ENCODE data around the gene SHISA9.
"Not testable (repeated sequence)": the region's sequence is repeated elsewhere in the genome, so short reads cannot be mapped to it uniquely, and the experiment has no call there.

SHISA9 gene

GRCh38 chr16:12900599-12901203, 697 bp upstream of the SHISA9 start:
- DNase-seq, result no peak

- no peak for DNase-seq
Observed at GRCh38 chr16:12901204-12901596, 198 bp upstream of the SHISA9 start.

GRCh38 chr16:12902511-12903372, 1.3 kb downstream of the SHISA9 start:
- no peak for DNase-seq

GRCh38 chr16:12903407-12904328, 2.3 kb downstream of the SHISA9 start:
- DNase-seq, result no peak

- DNase-seq, result no peak
Observed at GRCh38 chr16:12904329-12904671, 2.9 kb downstream of the SHISA9 start.

GRCh38 chr16:12906271-12906670, 4.9 kb downstream of the SHISA9 start:
- DNase-seq, result no peak

DNA sequence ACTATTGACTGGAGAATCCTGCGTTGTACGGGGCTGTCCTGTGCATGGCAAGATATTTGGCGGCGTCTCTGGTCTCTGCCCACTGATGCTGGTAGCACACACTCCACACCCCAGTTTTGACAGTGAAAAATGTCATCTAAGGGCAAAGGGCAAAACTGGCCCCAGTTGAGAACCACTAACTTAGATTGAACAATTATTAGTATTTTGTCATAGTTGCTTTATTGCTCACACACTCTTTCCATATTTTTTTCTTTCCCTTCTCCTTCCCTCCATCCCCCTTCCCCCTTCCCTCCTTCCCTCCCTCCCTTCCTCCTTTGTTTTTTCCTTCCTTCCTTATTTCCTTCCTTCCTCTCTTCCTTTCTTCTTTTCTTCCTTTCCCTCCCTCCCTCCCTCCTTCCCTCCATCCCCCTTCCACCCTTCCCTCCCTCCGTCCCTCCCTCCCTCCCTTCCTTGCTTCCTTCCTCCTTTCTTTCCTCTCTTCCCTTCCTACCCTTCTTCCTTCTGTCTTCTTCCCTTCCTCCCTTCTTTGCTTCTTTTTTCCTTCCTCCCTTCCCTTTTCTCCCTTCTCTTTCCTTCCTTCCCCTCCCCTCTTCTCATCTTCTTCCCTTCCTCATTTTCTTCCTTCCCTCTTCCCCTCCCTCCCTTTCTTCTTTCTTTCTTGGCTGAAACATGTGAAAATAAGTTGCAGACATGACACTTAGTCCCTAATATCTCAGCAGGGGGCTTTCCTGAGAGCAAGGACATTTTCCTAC, 5.5 kb downstream of the SHISA9 start:
- DNase-seq, result no peak

DNA sequence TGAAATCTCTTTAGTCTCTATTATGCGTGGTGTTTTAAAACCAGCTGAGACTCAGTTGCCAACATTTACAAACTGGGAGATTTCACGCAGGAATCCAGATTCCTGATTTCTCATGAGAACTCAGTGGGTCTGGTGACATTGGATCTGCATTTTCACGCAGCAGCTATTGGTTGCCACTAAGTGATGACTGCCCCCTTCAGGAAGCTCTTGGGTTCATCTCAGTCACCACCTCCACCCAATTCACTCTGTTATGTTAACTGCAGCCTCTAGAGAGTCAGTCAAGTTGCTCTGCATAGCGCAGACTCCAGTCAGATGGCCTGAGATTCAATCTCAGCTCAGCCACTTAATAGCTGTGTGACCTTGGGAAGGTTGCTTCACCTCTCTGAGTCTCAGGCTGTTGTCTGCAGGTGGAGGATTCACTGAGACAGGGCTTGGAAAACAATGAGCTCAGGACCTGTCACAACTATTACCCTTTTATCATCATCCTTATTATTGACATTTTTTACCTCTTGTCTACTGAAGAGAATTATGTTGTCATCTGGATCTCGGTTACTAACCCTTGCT, 6.4 kb downstream of the SHISA9 start:
- DNase-seq, result no peak

GRCh38 chr16:12917246-12917645, 15.8 kb downstream of the SHISA9 start:
- DNase-seq, result no peak

- no peak for DNase-seq
Observed at GRCh38 chr16:12917653-12918052, 16.3 kb downstream of the SHISA9 start.

- no peak for DNase-seq
Observed at GRCh38 chr16:12920739-12921138, 19.3 kb downstream of the SHISA9 start.

DNA sequence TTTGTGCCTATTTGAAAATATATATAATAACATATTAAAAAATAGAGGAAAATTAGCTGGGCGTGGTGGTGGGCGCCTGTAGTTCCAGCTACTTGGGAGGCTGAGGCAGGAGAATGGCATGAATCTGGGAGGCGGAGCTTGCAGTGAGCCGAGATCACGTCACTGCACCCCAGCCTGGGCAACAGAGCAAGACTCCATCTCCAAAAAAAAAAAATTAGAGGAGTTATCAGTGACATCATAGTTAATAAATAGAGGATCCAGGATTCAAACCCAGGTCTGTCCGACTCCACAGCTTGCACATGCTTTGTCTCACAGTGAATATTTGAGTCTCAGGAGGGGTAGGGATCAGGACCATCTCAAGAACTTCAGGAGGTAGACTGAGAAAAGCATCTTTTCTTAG, 22.2 kb downstream of the SHISA9 start:
- DNase-seq, result not testable (repeated sequence)

- DNase-seq, result no peak
Observed at GRCh38 chr16:12925026-12925800, 23.8 kb downstream of the SHISA9 start.

- DNase-seq, result no peak
Observed at GRCh38 chr16:12927591-12927990, 26.2 kb downstream of the SHISA9 start.

DNA sequence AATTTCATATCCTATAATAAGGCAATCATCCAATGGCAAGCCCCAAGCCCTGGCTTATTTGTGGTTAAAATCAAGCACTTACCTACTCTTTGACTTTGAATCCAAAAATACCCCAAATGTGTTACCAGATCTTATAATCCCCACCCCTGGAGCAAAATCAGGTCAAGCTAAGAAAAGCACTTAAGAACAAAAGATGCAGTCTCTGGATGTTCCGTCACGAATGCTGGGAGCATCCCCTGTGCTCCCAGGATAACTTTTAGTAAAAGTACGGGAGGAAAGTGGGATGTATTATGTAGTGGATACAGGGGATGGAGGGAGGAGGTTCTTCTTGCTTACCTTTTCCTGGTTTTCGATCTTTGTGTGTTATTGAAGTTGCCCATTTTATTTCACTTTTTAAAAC, 29.5 kb downstream of the SHISA9 start:
- no peak for DNase-seq

DNA sequence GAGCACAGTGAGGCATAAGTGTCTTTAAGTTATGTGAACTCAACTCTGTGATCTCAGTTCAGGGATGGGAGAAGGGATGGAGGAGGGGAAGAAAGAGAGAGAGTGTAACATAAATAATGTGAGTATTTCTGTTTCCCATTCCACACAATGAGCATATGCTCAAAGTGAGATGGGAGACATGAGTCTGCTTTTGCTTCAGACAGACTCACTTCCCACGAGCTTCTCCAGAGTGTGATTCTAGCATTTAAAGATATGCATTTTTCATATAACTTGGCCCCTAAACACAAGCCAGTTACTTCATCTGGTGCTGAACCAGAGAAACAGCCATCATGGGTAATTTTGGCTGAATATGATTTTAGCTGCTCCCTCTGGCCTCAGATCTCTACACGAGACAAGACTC, 35.0 kb downstream of the SHISA9 start:
- DNase-seq, result no peak

- no peak for DNase-seq
Observed at GRCh38 chr16:12941896-12942295, 40.5 kb downstream of the SHISA9 start.

DNA sequence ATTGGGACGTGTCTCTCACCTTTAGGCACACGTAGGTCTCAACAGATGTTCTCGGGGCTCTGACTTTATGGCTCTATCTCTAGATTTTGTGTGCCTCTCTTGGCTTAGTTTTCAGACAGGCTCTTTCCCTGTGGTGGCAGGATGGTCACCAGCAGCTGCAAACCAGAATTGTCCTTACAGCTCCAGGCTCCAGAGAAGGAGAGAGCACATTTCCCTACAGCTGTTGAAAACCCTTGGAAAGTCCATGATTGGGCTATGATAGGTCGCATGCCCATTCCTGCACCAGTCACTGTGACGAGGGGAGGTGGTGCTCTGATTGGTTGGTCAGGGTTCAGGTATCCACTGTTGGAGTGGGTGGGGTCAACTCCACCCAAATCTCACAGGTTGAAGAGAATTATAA, 41.5 kb downstream of the SHISA9 start:
- no peak for DNase-seq

DNA sequence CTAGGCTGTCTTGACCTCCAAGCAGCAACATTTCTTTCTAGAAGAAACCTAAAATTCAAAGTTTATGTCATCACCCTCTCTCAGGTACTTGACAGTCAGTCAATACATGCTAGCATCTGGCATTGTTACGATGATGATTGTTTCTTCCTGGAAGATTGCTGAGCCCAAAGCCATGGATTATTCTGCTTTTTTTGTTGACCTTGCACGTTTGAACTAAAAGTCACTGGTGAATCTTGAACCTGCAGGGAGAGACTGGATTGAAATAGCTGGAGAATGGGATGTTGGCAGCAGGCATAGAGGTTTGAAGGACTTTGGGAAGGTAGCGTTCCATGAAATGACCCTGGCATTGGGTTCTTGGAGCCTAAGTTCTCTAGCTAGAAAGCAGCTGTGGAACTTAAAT, 42.9 kb downstream of the SHISA9 start:
- DNase-seq, result no peak

DNA sequence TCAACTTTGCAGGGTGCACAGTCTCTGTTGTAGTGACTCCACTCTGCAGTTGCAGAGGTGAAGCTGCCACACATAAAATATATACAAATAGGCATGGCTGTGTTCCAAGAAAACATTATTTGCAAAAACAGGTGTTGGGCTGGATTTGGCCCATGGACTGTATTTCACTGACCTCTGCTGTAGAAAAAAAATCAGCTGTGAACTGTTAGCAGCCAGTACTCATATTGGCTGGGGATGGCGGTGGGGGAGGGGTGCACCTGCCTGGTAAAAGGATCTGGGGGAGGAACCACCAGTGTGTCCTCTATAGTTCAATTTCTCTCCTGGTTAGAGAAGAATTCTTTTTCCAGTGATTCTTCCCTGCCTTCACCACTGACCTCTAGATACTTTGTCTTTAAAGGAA, 50.0 kb downstream of the SHISA9 start:
- DNase-seq, result no peak

DNA sequence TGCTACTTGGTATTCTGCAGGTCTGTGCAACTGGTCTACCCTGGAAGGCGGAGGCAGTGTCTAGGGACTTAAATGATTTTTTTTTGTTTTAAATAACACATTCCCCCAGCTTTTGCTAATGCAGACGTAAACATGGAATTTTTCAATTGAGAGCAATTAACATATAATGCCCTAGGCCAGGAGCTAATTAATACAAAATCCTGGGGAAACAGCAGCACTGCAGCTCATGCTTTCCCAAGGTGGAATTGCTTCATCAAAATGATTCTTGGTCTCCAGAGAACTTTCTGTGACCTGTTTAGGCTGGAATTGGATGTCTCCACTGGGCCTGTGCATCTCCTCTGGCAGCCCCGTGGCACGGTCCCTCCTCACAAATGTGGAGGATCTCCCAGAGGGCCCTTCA, 50.6 kb downstream of the SHISA9 start:
- DNase-seq, result no peak

DNA sequence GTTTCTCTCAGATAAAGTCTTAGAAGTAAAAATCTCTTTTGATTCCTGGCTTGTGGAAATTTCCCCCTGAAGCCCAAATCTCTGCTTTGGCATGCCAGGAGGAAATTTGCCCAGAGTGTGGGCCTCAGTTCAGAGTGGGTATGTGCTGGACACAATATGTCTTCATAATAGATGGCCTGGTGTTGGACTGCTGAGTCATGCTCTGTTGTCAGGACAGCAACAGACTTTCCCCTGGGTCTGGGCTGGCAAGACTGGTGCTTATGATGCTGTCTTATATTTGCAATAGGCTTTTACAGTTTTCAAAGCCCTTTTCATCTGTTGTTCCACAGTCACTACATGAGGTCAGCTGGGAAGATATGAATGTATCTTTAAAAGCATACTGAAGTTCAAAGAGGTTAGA, 57.0 kb downstream of the SHISA9 start:
- DNase-seq, result no peak
